ENCODE data around the gene PCDHA3. TPM values are rescaled to one million over a fixed set of nuclear protein-coding genes. Genes with fewer than 3 reads are reported as not detected.
"Not testable (repeated sequence)": the region's sequence is repeated elsewhere in the genome, so short reads cannot be mapped to it uniquely, and the experiment has no call there.

PCDHA3 gene
- total RNA-seq, 1 donor from 2014 or later = 0.74 TPM

- intact Hi-C loops (cut with DNase I) = no loop called here
- Histone ChIP-seq H3K4me3 (no peak overlapping the region), H3K27me3 (no peaks in the 10 kb centered on the region), H3K36me3 (no peaks in the 10 kb centered on the region), H3K9me3 (peaks cover 6% of the 10 kb centered on the region), H3K27ac (no peak overlapping the region), H3K4me1 (no peaks in the 10 kb centered on the region)
- DNase-seq (ENCODE audit: extremely low spot score in 2 of 2) = no peak
- no peak for TF ChIP-seq POLR2AphosphoS5 (IDR thresholded peaks at IDR 0.05; ENCODE audit: insufficient read depth in 1 of 2, low read depth in 1 of 2)
Measured at GRCh38 chr5:140796718-140797095, 4.2 kb upstream of the PCDHA3 start.

- Histone ChIP-seq H3K9me3 (peaks cover 13% of the 10 kb centered on the region), H3K27me3 (no peaks in the 10 kb centered on the region), H3K4me1 (no peaks in the 10 kb centered on the region), H3K4me3 (peak overlapping the region; percentile 21 to 34), H3K36me3 (no peaks in the 10 kb centered on the region), H3K27ac (no peak overlapping the region)
- TF ChIP-seq CTCF (IDR thresholded peaks at IDR 0.05) (no peak), POLR2A (IDR thresholded peaks at IDR 0.05) (no peak), POLR2AphosphoS5 (IDR thresholded peaks at IDR 0.05; ENCODE audit: insufficient read depth in 1 of 2, low read depth in 1 of 2) (no peak)
- intact Hi-C loops (cut with DNase I) = no loop called here
- DNase-seq (ENCODE audit: extremely low spot score in 2 of 2) = no peak
Measured at GRCh38 chr5:140801494-140801841, 611 bp downstream of the PCDHA3 start.

- H3K27ac ChIP-seq; DNase-seq (ENCODE audit: extremely low spot score in 2 of 2); H3K27me3 ChIP-seq; H3K36me3 ChIP-seq; H3K9me3 ChIP-seq; intact Hi-C loops (cut with DNase I); H3K4me3 ChIP-seq; H3K4me1 ChIP-seq: not testable (repeated sequence)
Measured at GRCh38 chr5:140802381-140802780, 1.5 kb downstream of the PCDHA3 start.

- Histone ChIP-seq H3K4me3 (peak overlapping the region in 1 of 2 donors; percentile 3), H3K9me3 (peaks cover 7% of the 10 kb centered on the region), H3K36me3 (no peaks in the 10 kb centered on the region), H3K4me1 (no peaks in the 10 kb centered on the region), H3K27me3 (no peaks in the 10 kb centered on the region), H3K27ac (no peak overlapping the region)
- intact Hi-C loops (cut with DNase I) = no loop called here
- no peak for DNase-seq (ENCODE audit: extremely low spot score in 2 of 2)
- no peak for TF ChIP-seq POLR2AphosphoS5 (IDR thresholded peaks at IDR 0.05; ENCODE audit: insufficient read depth in 1 of 2, low read depth in 1 of 2)
- TF ChIP-seq CTCF (IDR thresholded peaks at IDR 0.05) = no peak
- no peak for TF ChIP-seq POLR2A (IDR thresholded peaks at IDR 0.05)
Measured at GRCh38 chr5:140802781-140803271, 2.0 kb downstream of the PCDHA3 start.

- Histone ChIP-seq H3K27ac (no peak within 1 kb of the TSS), H3K9me3 (peaks cover 7% of the 10 kb centered on the region), H3K27me3 (no peaks in the 10 kb centered on the region)
Measured at GRCh38 chr5:140806834-140807775, 6.2 kb downstream of the PCDHA3 start, which contains the start of gene PCDHA4. PCDHA4 (plus strand) TSS chr5:140807068.

GRCh38 chr5:140808241-140808888 lies 7.5 kb downstream of the PCDHA3 start:
- H3K27ac ChIP-seq; H3K27me3 ChIP-seq; intact Hi-C loops (cut with DNase I); H3K36me3 ChIP-seq; H3K9me3 ChIP-seq; H3K4me3 ChIP-seq; DNase-seq (ENCODE audit: extremely low spot score in 2 of 2); H3K4me1 ChIP-seq: not testable (repeated sequence)

More at GRCh38 chr5:140806834-140807775, 6.2 kb downstream of the PCDHA3 start, which contains the start of gene PCDHA4:
- Histone ChIP-seq H3K36me3 (no peaks in the 10 kb centered on the region), H3K4me1 (no peaks in the 10 kb centered on the region), H3K4me3 (peak within 1 kb of the TSS; percentile 13 to 41)
- TF ChIP-seq POLR2A (IDR thresholded peaks at IDR 0.05) (no peak), POLR2AphosphoS5 (IDR thresholded peaks at IDR 0.05; ENCODE audit: insufficient read depth in 1 of 2, low read depth in 1 of 2) (no peak), CTCF (IDR thresholded peaks at IDR 0.05) (no peak)
- intact Hi-C loops (cut with DNase I) = no loop called here
- DNase-seq (ENCODE audit: extremely low spot score in 2 of 2) = no peak

All from vagina (tissue), 2 donors.